Loucy (cell line): ENCODE measurements around the gene TRPV3.

Experiments used
- CTCF ChIP-seq: fragments of 200-600 bp; sonication (generic); conservative IDR thresholded peaks from 2 replicates; pipeline ENCODE4 v1.5.1; 2014; ENCODE audit warnings: mild to moderate bottlenecking, antibody characterized with exemption, low read length
- EZH2phosphoT487 ChIP-seq: fragments of 200-600 bp; IDR thresholded peaks from 2 replicates; pipeline ENCODE4 v1.6.1; 2018; ENCODE audit warnings: antibody characterized with exemption, mild to moderate bottlenecking, moderate library complexity, borderline replicate concordance

DNA sequence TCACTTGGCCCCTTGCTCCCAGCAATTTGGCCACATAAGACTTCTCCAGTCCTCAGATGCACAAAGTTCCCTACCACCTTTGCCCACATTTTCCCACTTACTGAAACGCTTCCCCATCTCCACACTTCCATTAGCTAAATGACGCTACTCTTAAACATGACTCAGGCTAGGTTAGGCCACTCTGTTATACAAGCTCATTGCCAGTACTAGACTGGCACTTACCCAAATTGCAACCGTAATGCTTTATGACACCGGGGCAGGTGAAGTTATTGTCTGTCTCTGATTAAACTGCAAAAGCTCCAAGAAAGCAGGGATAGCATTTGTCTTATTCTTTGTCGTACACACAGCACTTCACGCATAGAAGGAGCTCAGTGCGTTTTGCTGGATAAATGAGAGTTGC lies 52.6 kb downstream of the TRPV3 start:
- TF ChIP-seq CTCF (no peak), EZH2phosphoT487 (no peak)
